ENCODE measurements around the gene UBE2K.
"Not testable (repeated sequence)": the region's sequence is repeated elsewhere in the genome, so short reads cannot be mapped to it uniquely, and the experiment has no call there.

UBE2K gene

DNA sequence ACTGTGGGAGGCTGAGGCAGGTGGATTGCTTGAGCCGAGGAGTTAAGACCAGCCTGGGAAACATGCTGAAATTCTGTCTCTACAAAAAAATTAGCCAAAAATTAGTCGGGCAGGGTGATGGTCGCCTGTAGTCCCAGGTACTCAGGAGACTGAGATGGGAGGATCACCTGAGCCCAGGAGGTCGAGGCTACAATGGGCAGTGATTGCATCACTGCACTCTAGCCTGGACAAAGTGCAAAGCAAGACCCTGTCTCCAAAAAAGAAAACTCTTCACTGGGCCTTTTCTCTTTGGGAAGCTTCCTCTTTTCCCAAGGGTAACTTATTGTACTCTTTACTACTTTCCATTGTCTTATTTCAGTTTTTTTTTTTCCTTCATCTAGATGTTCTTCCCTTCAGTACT, 88.9 kb downstream of the UBE2K start:
- TF ChIP-seq, protein P1, sequence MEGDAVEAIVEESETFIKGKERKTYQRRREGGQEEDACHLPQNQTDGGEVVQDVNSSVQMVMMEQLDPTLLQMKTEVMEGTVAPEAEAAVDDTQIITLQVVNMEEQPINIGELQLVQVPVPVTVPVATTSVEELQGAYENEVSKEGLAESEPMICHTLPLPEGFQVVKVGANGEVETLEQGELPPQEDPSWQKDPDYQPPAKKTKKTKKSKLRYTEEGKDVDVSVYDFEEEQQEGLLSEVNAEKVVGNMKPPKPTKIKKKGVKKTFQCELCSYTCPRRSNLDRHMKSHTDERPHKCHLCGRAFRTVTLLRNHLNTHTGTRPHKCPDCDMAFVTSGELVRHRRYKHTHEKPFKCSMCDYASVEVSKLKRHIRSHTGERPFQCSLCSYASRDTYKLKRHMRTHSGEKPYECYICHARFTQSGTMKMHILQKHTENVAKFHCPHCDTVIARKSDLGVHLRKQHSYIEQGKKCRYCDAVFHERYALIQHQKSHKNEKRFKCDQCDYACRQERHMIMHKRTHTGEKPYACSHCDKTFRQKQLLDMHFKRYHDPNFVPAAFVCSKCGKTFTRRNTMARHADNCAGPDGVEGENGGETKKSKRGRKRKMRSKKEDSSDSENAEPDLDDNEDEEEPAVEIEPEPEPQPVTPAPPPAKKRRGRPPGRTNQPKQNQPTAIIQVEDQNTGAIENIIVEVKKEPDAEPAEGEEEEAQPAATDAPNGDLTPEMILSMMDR (conservative IDR thresholded peaks at IDR 0.05; ENCODE audit: low read depth, low read length), result no peak
- H3K4me3 ChIP-seq (ENCODE audit: low read depth, low read length), result no peak overlapping the region
- DNase-seq (ENCODE audit: low read depth), result no peak

DNA sequence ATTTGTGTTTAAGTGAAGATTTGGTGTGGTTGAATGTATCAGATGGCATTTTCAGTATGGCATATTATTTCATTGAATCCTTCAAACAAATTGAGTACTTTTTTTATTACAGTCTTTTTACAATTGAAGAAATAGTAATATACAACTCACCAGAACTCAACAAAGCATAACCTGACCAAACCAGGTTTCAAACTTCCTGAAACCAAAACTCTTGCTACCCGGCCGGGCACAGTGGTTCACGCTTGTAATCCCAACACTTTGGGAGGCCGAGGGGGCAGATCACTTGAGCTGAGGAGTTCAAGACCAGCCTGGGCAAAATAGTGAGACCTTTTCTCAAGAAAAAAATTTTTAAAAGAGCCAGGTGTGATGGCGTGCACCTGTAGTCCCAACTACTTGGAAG, 94.2 kb downstream of the UBE2K start:
- DNase-seq (ENCODE audit: low read depth), result no peak
- no peak overlapping the region for H3K4me3 ChIP-seq (ENCODE audit: low read depth, low read length)
- TF ChIP-seq, protein P1 (conservative IDR thresholded peaks at IDR 0.05; ENCODE audit: low read depth, low read length), result no peak

DNA sequence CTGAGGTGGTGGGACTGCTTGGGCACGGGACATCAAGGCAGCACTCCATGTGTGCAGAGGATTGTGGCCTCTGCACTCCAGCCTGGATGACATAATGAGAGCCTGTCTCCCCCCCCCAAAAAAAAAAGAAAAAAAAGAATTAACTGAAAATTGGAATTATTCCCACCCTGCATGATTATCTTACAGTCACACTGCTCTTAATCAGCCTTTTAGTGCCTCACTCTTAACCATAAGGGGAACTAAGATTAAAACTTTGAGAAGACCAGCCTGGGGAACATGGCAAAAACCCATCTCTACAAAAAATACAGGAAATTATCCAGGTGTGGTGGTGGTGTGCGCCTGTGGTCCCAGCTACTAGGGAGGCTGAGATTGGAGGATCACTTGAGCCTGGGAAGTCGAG, 94.6 kb downstream of the UBE2K start:
- DNase-seq (ENCODE audit: low read depth), result no peak
- H3K4me3 ChIP-seq (ENCODE audit: low read depth, low read length), result no peak overlapping the region
- TF ChIP-seq, protein P1 (conservative IDR thresholded peaks at IDR 0.05; ENCODE audit: low read depth, low read length), result no peak

DNA sequence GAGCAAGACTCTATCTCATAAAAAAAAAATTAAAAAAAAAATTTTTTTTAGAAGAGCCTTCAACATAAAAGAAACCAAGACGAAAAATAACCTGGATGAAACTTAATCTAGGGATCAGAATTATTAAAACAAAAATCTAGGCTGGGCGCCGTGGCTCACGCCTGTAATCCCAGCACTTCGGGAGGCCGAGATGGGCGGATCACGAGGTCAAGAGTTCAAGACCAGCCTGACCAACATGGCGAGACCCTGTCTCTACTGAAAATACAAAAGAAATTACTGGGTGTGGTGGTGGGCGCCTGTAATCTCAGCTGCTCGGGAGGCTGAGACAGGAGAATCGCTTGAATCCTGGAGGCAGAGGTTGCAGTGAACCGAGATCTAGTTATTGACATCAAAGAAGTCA, 95.0 kb downstream of the UBE2K start:
- H3K4me3 ChIP-seq (ENCODE audit: low read depth, low read length); DNase-seq (ENCODE audit: low read depth): not testable (repeated sequence)

DNA sequence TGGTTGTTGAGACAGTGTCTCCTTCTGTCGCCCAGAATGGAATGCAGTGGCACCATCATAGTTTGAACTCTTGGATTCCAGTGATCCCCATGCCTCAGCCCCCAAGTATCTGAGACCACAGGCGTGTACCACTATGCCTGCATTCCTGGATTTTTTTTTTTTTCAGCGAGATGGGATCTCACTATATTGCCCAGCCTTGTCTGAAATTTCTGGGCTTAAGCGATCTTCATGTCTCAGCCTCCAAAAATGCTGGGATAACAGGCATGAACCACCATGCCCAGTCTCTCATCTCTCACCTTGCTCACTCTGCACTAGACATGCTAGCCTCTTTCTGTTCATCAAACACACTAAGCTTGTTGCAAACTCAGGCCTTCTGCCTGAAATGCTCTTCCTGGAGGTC, 104.1 kb downstream of the UBE2K start:
- no peak for DNase-seq (ENCODE audit: low read depth)
- H3K4me3 ChIP-seq (ENCODE audit: low read depth, low read length), result no peak overlapping the region
- TF ChIP-seq, protein P1 (conservative IDR thresholded peaks at IDR 0.05; ENCODE audit: low read depth, low read length), result no peak

DNA sequence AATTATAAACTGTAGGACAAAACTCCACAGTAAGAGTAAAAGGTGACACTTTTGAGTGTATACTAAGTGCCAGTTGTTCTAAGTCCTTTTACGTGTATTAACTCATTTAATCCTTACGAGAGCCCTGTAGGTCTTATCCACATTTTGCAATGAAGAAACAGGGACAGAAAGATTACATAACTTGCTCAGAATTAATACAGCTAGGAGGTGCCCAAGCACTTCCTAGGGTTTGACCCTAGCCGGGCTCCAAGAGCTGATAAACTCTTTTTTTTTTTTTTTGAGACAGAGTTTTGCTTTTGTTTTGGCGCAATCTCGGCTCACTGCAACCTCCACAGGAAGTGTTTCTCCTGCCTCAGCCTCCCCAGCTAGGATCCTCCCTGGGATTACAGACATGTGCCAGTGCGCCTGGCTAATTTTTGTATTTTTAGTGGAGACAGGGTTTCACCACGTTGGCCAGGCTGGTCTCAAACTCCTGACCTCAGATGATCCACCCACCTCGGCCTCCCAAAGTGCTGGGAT, 110.4 kb downstream of the UBE2K start:
- TF ChIP-seq, protein P1 (conservative IDR thresholded peaks at IDR 0.05; ENCODE audit: low read depth, low read length), result no peak
- no peak overlapping the region for H3K4me3 ChIP-seq (ENCODE audit: low read depth, low read length)
- DNase-seq (ENCODE audit: low read depth), result no peak

DNA sequence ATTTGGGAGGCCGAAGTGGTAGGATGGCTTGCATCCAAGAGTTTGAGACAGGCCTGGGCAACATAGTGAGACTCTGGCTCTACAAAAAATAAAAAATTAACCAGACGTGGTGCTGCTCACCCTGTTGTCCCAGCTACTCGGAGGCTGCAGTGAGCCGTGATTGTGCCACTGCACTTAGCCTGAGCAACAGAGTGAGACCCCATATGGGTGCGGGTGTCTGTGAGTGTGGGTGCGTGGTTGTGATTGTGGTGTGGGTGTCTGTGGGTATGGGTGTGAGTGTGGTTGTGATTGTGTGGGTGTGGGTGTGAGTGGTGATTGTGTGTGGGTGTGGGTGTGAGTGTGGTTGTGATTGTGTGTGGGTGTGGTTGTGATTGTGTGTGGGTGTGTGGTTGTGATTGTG, 114.6 kb downstream of the UBE2K start:
- no peak overlapping the region for H3K4me3 ChIP-seq (ENCODE audit: low read depth, low read length)
- DNase-seq (ENCODE audit: low read depth), result no peak
- TF ChIP-seq, protein P1 (conservative IDR thresholded peaks at IDR 0.05; ENCODE audit: low read depth, low read length), result no peak

DNA sequence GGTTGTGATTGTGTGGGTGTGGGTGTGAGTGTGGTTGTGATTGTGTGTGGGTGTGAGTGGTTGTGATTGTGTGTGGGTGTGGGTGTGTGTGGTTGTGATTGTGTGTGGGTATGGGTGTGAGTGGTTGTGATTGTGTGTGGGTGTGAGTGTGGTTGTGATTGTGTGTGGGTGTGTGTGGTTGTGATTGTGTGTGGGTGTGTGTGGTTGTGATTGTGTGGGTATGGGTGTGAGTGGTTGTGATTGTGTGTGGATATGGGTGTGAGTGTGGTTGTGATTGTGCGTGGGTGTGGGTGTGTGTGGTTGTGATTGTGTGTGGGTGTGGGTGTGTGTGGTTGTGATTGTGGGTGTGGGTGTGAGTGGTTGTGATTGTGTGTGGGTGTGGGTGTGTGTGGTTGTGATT, 115.1 kb downstream of the UBE2K start:
- not testable (repeated sequence) for DNase-seq (ENCODE audit: low read depth); H3K4me3 ChIP-seq (ENCODE audit: low read depth, low read length)

DNA sequence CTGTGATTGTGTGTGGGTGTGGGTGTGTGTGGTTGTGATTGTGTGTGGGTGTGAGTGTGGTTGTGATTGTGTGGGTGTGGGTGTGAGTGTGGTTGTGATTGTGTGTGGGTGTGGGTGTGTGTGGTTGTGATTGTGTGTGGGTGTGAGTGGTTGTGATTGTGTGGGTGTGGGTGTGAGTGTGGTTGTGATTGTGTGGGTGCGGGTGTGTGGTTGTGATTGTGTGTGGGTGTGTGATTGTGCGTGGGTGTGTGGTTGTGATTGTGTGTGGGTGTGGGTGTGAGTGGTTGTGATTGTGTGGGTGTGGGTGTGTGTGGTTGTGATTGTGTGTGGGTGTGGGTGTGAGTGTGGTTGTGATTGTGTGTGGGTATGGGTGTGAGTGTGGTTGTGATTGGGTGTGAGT, 115.8 kb downstream of the UBE2K start:
- DNase-seq (ENCODE audit: low read depth), result not testable (repeated sequence)

More for the DNA sequence above, 115.8 kb downstream of the UBE2K start:
- H3K4me3 ChIP-seq (ENCODE audit: low read depth, low read length), result not testable (repeated sequence)
